Fibroblast of lung (primary cell): ENCODE measurements around the gene SLC35E1.

Experiments used
- EZH2 ChIP-seq: IDR thresholded peaks from 2 replicates; pipeline ENCODE4 v1.5.1; 2012; ENCODE audit warnings: low read length, control low read depth, mild to moderate bottlenecking; ENCODE audit errors: missing control alignments
- TF ChIP-seq, protein P1 (sequence below), 2 donors: IDR thresholded peaks in 1 of 2; conservative IDR thresholded peaks in 1 of 2; 1 replicate in 1 of 2; 2 replicates in 1 of 2; pipeline ENCODE4 v1.5.1; 2011 to 2012; ENCODE audit warnings: low read length in 2 of 2, control low read depth in 1 of 2, inconsistent platforms in 1 of 2, low read depth in 1 of 2, mild to moderate bottlenecking in 1 of 2

DNA sequence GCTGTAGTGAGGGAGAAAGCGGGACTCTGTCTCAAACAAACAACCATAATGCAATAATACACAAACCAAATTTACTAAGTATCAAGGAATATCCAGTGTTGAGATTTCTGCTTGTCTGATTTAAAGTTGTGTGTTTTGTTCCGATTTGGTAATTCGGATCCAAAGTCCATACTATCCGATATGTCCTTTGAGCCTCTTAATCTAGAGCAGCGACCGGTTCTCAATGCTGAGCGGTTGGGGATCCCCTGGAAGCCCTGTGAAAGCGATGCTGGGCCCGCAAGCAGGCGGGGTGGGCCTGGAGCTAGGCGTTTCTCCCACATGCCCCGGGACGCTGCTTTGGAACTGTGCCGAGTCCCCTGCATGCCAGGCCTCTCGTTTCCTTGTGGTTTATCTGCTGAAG lies 55.8 kb downstream of the SLC35E1 start:
- TF ChIP-seq, protein P1, sequence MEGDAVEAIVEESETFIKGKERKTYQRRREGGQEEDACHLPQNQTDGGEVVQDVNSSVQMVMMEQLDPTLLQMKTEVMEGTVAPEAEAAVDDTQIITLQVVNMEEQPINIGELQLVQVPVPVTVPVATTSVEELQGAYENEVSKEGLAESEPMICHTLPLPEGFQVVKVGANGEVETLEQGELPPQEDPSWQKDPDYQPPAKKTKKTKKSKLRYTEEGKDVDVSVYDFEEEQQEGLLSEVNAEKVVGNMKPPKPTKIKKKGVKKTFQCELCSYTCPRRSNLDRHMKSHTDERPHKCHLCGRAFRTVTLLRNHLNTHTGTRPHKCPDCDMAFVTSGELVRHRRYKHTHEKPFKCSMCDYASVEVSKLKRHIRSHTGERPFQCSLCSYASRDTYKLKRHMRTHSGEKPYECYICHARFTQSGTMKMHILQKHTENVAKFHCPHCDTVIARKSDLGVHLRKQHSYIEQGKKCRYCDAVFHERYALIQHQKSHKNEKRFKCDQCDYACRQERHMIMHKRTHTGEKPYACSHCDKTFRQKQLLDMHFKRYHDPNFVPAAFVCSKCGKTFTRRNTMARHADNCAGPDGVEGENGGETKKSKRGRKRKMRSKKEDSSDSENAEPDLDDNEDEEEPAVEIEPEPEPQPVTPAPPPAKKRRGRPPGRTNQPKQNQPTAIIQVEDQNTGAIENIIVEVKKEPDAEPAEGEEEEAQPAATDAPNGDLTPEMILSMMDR (conservative IDR thresholded peaks at IDR 0.05 in 1 of 2, IDR thresholded peaks at IDR 0.05 in 1 of 2; ENCODE audit: low read depth in 1 of 2, low read length in 2 of 2): no peak
- no peak for TF ChIP-seq EZH2
